ENCODE data around the gene TCHH. TPM values are rescaled to one million over a fixed set of nuclear protein-coding genes. Genes with fewer than 3 reads are reported as not detected.
A peak's percentile ranks its signal among the peaks of the same experiment; 100 is the strongest.

TCHH gene
- total RNA-seq, 1 donor from 2014 or later: not detected

- DNase-seq (ENCODE audit: low spot score in 2 of 2): no peak
- intact Hi-C loops (cut with DNase I): no loop called here
- TF ChIP-seq, protein P1, sequence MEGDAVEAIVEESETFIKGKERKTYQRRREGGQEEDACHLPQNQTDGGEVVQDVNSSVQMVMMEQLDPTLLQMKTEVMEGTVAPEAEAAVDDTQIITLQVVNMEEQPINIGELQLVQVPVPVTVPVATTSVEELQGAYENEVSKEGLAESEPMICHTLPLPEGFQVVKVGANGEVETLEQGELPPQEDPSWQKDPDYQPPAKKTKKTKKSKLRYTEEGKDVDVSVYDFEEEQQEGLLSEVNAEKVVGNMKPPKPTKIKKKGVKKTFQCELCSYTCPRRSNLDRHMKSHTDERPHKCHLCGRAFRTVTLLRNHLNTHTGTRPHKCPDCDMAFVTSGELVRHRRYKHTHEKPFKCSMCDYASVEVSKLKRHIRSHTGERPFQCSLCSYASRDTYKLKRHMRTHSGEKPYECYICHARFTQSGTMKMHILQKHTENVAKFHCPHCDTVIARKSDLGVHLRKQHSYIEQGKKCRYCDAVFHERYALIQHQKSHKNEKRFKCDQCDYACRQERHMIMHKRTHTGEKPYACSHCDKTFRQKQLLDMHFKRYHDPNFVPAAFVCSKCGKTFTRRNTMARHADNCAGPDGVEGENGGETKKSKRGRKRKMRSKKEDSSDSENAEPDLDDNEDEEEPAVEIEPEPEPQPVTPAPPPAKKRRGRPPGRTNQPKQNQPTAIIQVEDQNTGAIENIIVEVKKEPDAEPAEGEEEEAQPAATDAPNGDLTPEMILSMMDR (IDR thresholded peaks at IDR 0.05): no peak
- Histone ChIP-seq H3K4me3 (no peak overlapping the region), H3K9me3 (no peaks in the 10 kb centered on the region), H3K27ac (no peak overlapping the region), H3K4me1 (no peaks in the 10 kb centered on the region), H3K36me3 (no peaks in the 10 kb centered on the region), H3K27me3 (no peaks in the 10 kb centered on the region)
Observed at GRCh38 chr1:152125834-152126443, 10.7 kb upstream of the TCHH start.

GRCh38 chr1:152118915-152119314 is 3.7 kb upstream of the TCHH start:
- intact Hi-C loops (cut with DNase I): no loop called here
- DNase-seq (ENCODE audit: low spot score in 2 of 2): no peak
- no peaks in the 10 kb centered on the region for H3K36me3 ChIP-seq
- TF ChIP-seq, protein P1 (IDR thresholded peaks at IDR 0.05): no peak
- no peak overlapping the region for H3K27ac ChIP-seq
- H3K4me1 ChIP-seq: no peaks in the 10 kb centered on the region
- H3K4me3 ChIP-seq: no peak overlapping the region
- H3K9me3 ChIP-seq: no peaks in the 10 kb centered on the region
- H3K27me3 ChIP-seq: no peaks in the 10 kb centered on the region

DNA sequence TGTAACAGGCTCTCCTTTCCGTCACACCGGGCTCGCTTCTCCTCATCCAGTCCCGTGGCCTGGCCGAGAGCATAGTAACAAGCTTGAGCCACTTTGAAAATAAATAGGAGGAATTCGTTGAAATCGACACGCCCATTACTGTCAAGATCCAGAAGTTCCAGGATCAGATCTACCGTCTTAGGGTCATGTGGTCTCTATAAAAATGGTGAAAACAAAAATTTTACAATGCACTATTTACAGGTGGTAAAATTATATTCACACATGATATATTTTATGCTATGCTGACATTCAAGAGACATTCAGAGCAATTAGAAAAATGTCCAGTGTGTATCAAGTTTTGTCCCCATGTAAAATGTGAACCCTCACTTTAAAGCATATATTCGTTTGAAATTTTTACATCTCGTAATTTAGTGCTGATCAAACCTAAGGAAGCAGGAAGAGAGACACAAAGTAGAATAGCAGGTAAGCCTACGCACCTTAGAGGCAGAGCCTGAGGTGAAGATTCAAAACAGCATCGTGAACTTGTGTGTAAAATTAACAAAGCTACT is 2.3 kb downstream of the TCHH start:
- no peak overlapping the region for H3K27ac ChIP-seq
- peaks cover 17% of the 10 kb centered on the region in 2 donors for H3K4me1 ChIP-seq
- H3K9me3 ChIP-seq: no peaks in the 10 kb centered on the region
- no peaks in the 10 kb centered on the region for H3K36me3 ChIP-seq
- H3K4me3 ChIP-seq: no peak overlapping the region
- DNase-seq (ENCODE audit: low spot score in 2 of 2): no peak
- TF ChIP-seq, protein P1 (IDR thresholded peaks at IDR 0.05): no peak
- peaks cover 10% of the 10 kb centered on the region for H3K27me3 ChIP-seq
- intact Hi-C loops (cut with DNase I): no loop called here

DNA sequence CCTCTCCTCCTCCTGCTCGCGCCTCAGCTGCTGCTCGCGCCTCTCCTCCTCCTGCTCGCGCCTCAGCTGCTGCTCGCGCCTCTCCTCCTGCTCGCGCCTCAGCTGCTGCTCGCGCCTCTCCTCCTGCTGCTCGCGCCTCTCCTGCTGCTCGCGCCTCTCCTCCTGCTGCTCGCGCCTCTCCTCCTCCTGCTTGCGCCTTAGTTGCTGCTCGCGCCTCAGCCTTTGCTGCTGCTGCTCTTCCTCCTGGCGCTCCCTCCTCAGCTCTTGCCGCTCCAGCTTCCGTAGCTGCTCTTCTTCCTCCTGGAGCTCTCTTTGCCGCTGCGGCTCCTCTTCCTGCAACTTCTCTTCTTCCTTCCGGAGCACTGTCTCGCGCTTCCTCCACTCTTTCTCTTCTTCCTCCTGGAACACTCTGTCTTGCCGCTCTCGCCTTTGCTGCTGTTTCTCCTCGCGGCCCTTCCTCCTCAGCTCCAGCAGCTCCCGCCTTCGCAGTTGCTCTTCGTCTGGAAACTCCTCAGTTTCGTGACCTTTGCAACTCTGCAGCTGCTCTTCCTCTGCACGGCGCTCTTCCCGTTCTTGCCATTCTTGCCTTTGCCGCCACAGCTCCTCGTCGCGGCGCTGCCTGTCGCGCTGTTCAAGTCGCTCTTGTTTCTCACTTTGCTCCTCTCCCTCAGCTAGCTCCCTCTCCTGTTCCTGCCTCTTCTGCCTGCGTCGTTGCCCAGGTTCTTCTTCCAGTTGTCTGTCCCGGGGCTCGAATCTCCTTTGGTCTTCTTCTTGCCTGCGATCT is 3.0 kb downstream of the TCHH start:
- peak overlapping the region; percentile 50 to 63 for H3K4me3 ChIP-seq
- no peak for DNase-seq (ENCODE audit: low spot score in 2 of 2)
- intact Hi-C loops (cut with DNase I): no loop called here
- peaks cover 17% of the 10 kb centered on the region in 2 donors for H3K4me1 ChIP-seq
- no peaks in the 10 kb centered on the region for H3K9me3 ChIP-seq
- TF ChIP-seq, protein P1 (IDR thresholded peaks at IDR 0.05): no peak
- no peaks in the 10 kb centered on the region for H3K36me3 ChIP-seq
- H3K27me3 ChIP-seq: peaks cover 16% of the 10 kb centered on the region
- H3K27ac ChIP-seq: no peak overlapping the region

DNA sequence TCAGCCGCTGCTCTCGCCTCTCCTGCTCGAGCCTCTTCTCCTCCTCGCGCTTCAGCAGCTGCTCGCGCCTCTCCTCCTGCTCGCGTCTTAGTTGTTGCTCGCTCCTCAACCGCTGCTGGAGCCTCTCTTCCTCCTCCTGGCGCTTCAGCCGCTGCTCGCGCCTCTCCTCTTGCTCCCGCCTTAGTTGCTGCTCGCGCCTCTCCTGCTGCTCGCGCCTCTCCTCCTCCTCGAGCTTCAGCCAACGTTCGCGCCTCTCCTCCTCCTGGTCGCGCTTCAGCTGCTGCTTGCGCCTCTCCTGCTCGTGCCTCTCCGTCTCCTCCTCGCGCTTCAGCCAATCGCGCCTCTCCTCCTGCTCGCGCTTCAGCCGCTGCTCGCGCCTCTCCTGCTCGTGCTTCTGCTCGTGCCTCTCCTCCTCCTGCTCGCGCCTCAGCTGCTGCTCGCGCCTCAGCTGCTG is 3.7 kb downstream of the TCHH start:
- Histone ChIP-seq H3K9me3 (no peaks in the 10 kb centered on the region), H3K4me1 (peaks cover 17% of the 10 kb centered on the region in 2 donors), H3K27me3 (peaks cover 16% of the 10 kb centered on the region), H3K36me3 (no peaks in the 10 kb centered on the region), H3K4me3 (peak overlapping the region; percentile 50 to 63), H3K27ac (no peak overlapping the region)
- no peak for DNase-seq (ENCODE audit: low spot score in 2 of 2)
- TF ChIP-seq, protein P1 (IDR thresholded peaks at IDR 0.05): no peak
- intact Hi-C loops (cut with DNase I): no loop called here

Measured in ascending aorta (tissue), 2 donors.